ENCODE measurements around the gene EBF4.
"Not testable (repeated sequence)": the region's sequence is repeated elsewhere in the genome, so short reads cannot be mapped to it uniquely, and the experiment has no call there.

The EBF4 gene

DNA sequence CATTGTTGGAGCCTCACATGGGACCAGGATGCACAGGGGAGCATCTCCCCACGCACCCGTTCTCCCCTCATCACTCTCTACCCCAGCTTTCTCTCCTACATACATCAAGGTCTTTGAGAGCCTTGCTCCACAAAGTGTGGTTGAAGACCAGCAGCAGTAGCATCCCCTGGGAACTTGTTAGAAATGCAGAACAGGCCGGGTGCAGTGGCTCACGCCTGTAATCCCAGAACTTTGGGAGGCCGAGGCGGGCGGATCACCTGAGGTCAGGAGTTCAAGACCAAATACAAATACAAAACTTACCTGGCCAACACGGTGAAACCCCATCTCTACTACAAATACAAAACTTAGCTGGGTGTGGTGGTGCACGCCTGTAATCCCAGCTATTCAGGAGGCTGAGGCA lies 115.3 kb downstream of the EBF4 start:
- not testable (repeated sequence) for DNase-seq

DNA sequence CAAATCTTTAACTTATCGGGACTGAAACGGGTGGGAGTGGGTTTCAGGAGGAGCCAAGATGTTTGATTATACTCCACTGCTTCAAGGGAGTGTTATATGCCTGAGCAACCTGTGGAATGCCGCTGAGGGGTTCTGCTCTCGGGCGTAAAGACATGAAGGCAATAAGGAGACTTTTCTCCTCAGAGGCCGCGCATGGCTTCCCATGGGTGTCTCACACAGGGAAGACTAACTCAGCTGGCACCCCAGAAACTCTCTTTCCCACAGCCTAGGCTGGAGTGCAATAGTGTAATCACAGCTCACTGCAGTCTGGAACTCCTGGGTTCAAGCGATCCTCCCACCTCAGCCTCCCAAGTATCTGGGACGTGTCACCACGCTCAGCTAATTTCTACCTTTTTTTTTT lies 117.1 kb downstream of the EBF4 start:
- DNase-seq, result no peak
